Pancreas (tissue), 10 donors: ENCODE measurements around the gene CASP5. TPM values are rescaled to one million over a fixed set of nuclear protein-coding genes. Genes with fewer than 3 reads are reported as not detected.
"Not testable (repeated sequence)": the region's sequence is repeated elsewhere in the genome, so short reads cannot be mapped to it uniquely, and the experiment has no call there.

ENCODE experiments used
- ATAC-seq, 4 donors: fragments of 200-7000 bp; cut with Tn5 transposase; one replicate each; pipeline versions ENCODE4 v1.8.0 to v1.9.1; 2020; ENCODE audit warnings: mild to moderate bottlenecking in 4 of 4, moderate library complexity in 4 of 4
- DNase-seq, 6 donors: peaks; one replicate each; pipeline ENCODE4 v3.0.0-alpha.2; 2020
- FAIRE-seq: peaks from 2 replicates; lab custom pipeline; 2012; peaks lifted over from hg19 to GRCh38; lab: Jason Lieb, UNC
- H3K27ac ChIP-seq, 4 donors: fragments of 200-600 bp; sonication (generic); 1 replicate in 3 of 4; 2 replicates in 1 of 4; pipeline versions ENCODE4 v1.5.0 to v1.8.0; 2020
- H3K27me3 ChIP-seq, 4 donors: fragments of 200-600 bp; one replicate each; pipeline ENCODE4 v1.8.0; 2021
- H3K36me3 ChIP-seq, 3 donors: fragments of 200-600 bp; sonication (generic) in 1 of 3; one replicate each; pipeline versions ENCODE4 v1.5.0 to v1.8.0; 2020 to 2021
- H3K4me1 ChIP-seq, 3 donors: fragments of 200-600 bp; one replicate each; pipeline ENCODE4 v1.8.0; 2021
- H3K4me3 ChIP-seq, 4 donors: fragments of 200-600 bp; sonication (generic) in 2 of 4; one replicate each; pipeline versions ENCODE4 v1.5.0 to v1.8.0; 2020 to 2021
- H3K9me3 ChIP-seq, 4 donors: fragments of 200-600 bp; one replicate each; pipeline ENCODE4 v1.8.0; 2021
- CTCF ChIP-seq, 4 donors: fragments of 200-600 bp; sonication (generic) in 3 of 4; IDR thresholded peaks; one replicate each; pipeline versions ENCODE4 v1.5.0 to v1.8.0; 2021; ENCODE audit warnings: antibody characterized with exemption in 4 of 4
- WGBS, 2 donors: extraction: QIAGEN DNeasy Blood & Tissue Kit; methylation state at CpG; one replicate each; pipeline ENCODE4 v1.1.7; 2013; 5-methylcytosine and 5-hydroxymethylcytosine counted together
- intact Hi-C, 3 donors: fragments of 100-400 bp; cut with DNase I; formaldehyde crosslinking; loops; one replicate each; pipeline versions ENCODE4 v1.11.1 to v1.14.2; 2022
- polyA plus RNA-seq, 2 donors: library from polyadenylated mRNA; stranded (reverse); fragments of 200-250 nt; gene quantifications; one replicate each; pipeline ENCODE4 v1.2.3, GENCODE V29; 2013
- total RNA-seq, 6 donors: library from RNA; stranded (reverse); fragmentation: NEBNext Ultra II Directional in 4 of 6; extraction: Animal tissue kit (Norgen Biotek cat#: 25700) in 4 of 6; gene quantifications; one replicate each; pipeline versions ENCODE4 v1.2.1 to v1.2.4, GENCODE V29; 2021 to 2023
- donor health status: healthy with polysubstance abuse.
- donor health status: DM: no; HTN: no; CAD: no; lungs with moderate emphysema.
- donor health status: DM: no; HTN: no; CAD: no.
- donor health status: control.
- donor health status: control.
- donor health status: Bipolar disorder and iron deficiency.
- donor health status: DM: yes; HTN: yes; CAD: no.
- donor health status: DM: no; HTN: no; CAD: no.
- donor health status: DM: no; HTN: no; CAD: no.
- donor health status: DM: yes; HTN: yes; CAD: no.

The CASP5 gene
- total and polyA plus RNA-seq, 8 donors, result 0.12 to 0.25 TPM; not detected in 6

- TF ChIP-seq CTCF (IDR thresholded peaks at IDR 0.05), result no peak
- FAIRE-seq, result no peak
- H3K27me3 ChIP-seq, result no peaks in the 10 kb centered on the region
- DNase-seq, result no peak
- ATAC-seq, result no peak
- intact Hi-C loops, result no loop called here
- no peak overlapping the region for H3K27ac ChIP-seq
- H3K4me1 ChIP-seq, result no peaks in the 10 kb centered on the region
- no peaks in the 10 kb centered on the region for H3K9me3 ChIP-seq
- no peaks in the 10 kb centered on the region for H3K36me3 ChIP-seq
- 38 to 50% methylated on average over 3 of the region's 3 CpGs for WGBS, 2 donors
- no peak overlapping the region for H3K4me3 ChIP-seq
These were observed 38.2 kb downstream of the CASP5 start for GRCh38 chr11:104984808-104985207.

- DNase-seq, result no peak
- Histone ChIP-seq H3K27ac (no peak overlapping the region), H3K9me3 (no peaks in the 10 kb centered on the region), H3K4me1 (no peaks in the 10 kb centered on the region), H3K36me3 (no peaks in the 10 kb centered on the region), H3K4me3 (no peak overlapping the region), H3K27me3 (no peaks in the 10 kb centered on the region)
- 83 to 89% methylated on average over 1 of the region's 1 CpG for WGBS, 2 donors
- no peak for ATAC-seq
- FAIRE-seq, result no peak
- no peak for TF ChIP-seq CTCF (IDR thresholded peaks at IDR 0.05)
- intact Hi-C loops, result no loop called here
These were observed 43.1 kb downstream of the CASP5 start for GRCh38 chr11:104979839-104980238.

GRCh38 chr11:104973616-104974015, 49.4 kb downstream of the CASP5 start:
- H3K36me3 ChIP-seq, result no peaks in the 10 kb centered on the region
- H3K4me3 ChIP-seq, result no peak overlapping the region
- FAIRE-seq (no peak), ATAC-seq (no peak), DNase-seq (no peak)
- no peak overlapping the region for H3K27ac ChIP-seq
- no peaks in the 10 kb centered on the region for H3K4me1 ChIP-seq
- intact Hi-C loops, result no loop called here
- H3K9me3 ChIP-seq, result no peaks in the 10 kb centered on the region
- no peaks in the 10 kb centered on the region for H3K27me3 ChIP-seq
- WGBS, 2 donors, result 49 to 73% methylated on average over 2 of the region's 2 CpGs
- no peak for TF ChIP-seq CTCF (IDR thresholded peaks at IDR 0.05)

- H3K27ac ChIP-seq, H3K27me3 ChIP-seq, H3K9me3 ChIP-seq, H3K36me3 ChIP-seq, H3K4me1 ChIP-seq, FAIRE-seq, H3K4me3 ChIP-seq, DNase-seq, ATAC-seq, intact Hi-C loops: not testable (repeated sequence)
- 79 to 85% methylated on average over 8 of the region's 8 CpGs for WGBS, 2 donors
These were observed 50.0 kb downstream of the CASP5 start for GRCh38 chr11:104972924-104973323.

GRCh38 chr11:104970756-104971155, 52.2 kb downstream of the CASP5 start:
- Histone ChIP-seq H3K4me1 (peaks cover 0 to 13% (median 11%) of the 10 kb centered on the region in 3 donors), H3K27me3 (no peaks in the 10 kb centered on the region), H3K36me3 (no peaks in the 10 kb centered on the region), H3K4me3 (no peak overlapping the region), H3K27ac (no peak overlapping the region), H3K9me3 (no peaks in the 10 kb centered on the region)
- FAIRE-seq (no peak), ATAC-seq (no peak), DNase-seq (no peak)
- intact Hi-C loops, result no loop called here
- no peak for TF ChIP-seq CTCF (IDR thresholded peaks at IDR 0.05)
